IPS-15b (cell line): Measurements from ENCODE around the gene CNTNAP2.

Experiments
- H3K27me3 ChIP-seq: one replicate; pipeline ENCODE4 v1.6.1; 2013; ENCODE audit warnings: low read length; ENCODE audit not compliant: control insufficient read depth, insufficient read depth
- H3K36me3 ChIP-seq: one replicate; pipeline ENCODE4 v1.6.1; 2013; ENCODE audit warnings: low read length; ENCODE audit not compliant: control insufficient read depth, insufficient read depth
- H3K4me1 ChIP-seq: one replicate; pipeline ENCODE4 v1.6.1; 2013; ENCODE audit warnings: mild to moderate bottlenecking, low read length; ENCODE audit not compliant: control insufficient read depth, insufficient read depth
- H3K4me3 ChIP-seq: one replicate; pipeline ENCODE4 v1.5.1; 2013; ENCODE audit warnings: low read depth, low read length
- H3K9ac ChIP-seq: one replicate; pipeline ENCODE4 v1.6.1; 2013; ENCODE audit warnings: low read depth, mild to moderate bottlenecking, low read length
- H3K9me3 ChIP-seq: one replicate; pipeline ENCODE4 v1.6.1; 2013; ENCODE audit warnings: mild to moderate bottlenecking, low read length; ENCODE audit not compliant: control insufficient read depth, insufficient read depth

CNTNAP2 gene

DNA sequence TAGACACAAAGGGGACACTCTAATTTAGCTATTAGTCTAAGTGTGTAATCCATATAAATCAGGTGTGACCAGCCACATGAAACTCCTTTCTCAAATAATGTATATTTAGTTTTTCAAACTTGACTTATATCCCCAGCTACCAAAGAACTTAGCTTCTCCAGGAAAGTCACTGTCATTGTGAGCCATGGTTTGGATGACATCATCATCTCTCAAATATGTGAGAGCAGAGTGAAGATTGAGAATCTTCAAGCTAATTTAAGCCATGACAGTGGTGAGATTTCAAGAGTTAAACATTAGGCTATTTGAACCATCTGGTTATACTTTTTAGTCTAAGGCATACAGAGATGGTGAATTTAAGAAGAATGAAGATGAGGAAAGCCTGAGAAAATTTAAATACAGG lies 1165.6 kb downstream of the CNTNAP2 start:
- Histone ChIP-seq H3K9ac (no peak overlapping the region), H3K9me3 (no peaks in the 10 kb centered on the region), H3K4me3 (no peak overlapping the region), H3K27me3 (no peaks in the 10 kb centered on the region), H3K4me1 (no peaks in the 10 kb centered on the region), H3K36me3 (no peaks in the 10 kb centered on the region)

DNA sequence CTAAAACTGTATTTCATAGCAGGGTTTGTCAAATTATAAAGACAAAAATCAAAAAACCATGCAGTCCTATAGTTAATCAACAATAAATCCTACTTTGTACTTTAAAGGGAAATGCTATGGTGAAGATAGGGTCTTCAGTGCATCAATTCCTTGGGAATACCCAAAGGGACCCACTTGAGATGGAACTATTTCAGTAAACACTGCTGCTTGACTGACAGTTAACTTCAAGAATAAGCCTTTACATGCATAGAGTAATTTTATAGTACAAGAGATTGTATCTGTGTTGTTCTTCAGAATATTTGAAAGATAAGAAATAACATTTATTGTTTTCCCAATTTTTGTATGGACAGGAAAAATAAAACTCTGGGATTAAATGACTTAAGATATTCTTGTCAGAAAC lies 1179.6 kb downstream of the CNTNAP2 start:
- H3K4me1 ChIP-seq: no peaks in the 10 kb centered on the region
- no peaks in the 10 kb centered on the region for H3K27me3 ChIP-seq
- no peaks in the 10 kb centered on the region for H3K9me3 ChIP-seq
- H3K9ac ChIP-seq: no peak overlapping the region
- H3K36me3 ChIP-seq: no peaks in the 10 kb centered on the region
- no peak overlapping the region for H3K4me3 ChIP-seq

DNA sequence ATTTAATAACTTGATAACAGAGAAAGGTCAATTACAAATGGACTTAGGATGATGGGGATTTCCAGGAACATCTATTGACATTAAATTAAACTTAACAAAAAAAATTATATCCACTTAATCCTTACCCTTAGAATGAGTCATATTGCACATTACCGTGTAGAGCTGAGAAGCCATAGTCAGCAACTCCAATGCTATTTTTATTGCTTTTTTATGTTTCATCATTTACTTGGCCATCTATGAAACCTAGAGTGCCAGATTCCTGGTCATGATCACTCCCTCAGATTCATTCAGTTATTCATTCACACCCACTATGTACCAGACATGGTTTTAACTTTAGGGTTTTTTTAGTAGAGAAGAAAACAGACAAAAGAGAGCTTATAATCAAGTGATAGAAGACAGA lies 1180.4 kb downstream of the CNTNAP2 start:
- H3K9me3 ChIP-seq: no peaks in the 10 kb centered on the region
- H3K27me3 ChIP-seq: no peaks in the 10 kb centered on the region
- H3K4me1 ChIP-seq: no peaks in the 10 kb centered on the region
- no peaks in the 10 kb centered on the region for H3K36me3 ChIP-seq
- no peak overlapping the region for H3K9ac ChIP-seq
- no peak overlapping the region for H3K4me3 ChIP-seq

GRCh38 chr7:147298611-147299043 lies 1182.0 kb downstream of the CNTNAP2 start:
- Histone ChIP-seq H3K4me1 (no peaks in the 10 kb centered on the region), H3K36me3 (no peaks in the 10 kb centered on the region), H3K27me3 (no peaks in the 10 kb centered on the region), H3K9me3 (no peaks in the 10 kb centered on the region), H3K4me3 (no peak overlapping the region), H3K9ac (no peak overlapping the region)

- no peak overlapping the region for H3K9ac ChIP-seq
- H3K4me3 ChIP-seq: no peak overlapping the region
- no peaks in the 10 kb centered on the region for H3K9me3 ChIP-seq
- H3K27me3 ChIP-seq: no peaks in the 10 kb centered on the region
- no peaks in the 10 kb centered on the region for H3K4me1 ChIP-seq
- H3K36me3 ChIP-seq: no peaks in the 10 kb centered on the region
These were observed 1183.7 kb downstream of the CNTNAP2 start for GRCh38 chr7:147300293-147300692.

- Histone ChIP-seq H3K9me3 (no peaks in the 10 kb centered on the region), H3K4me3 (no peak overlapping the region), H3K9ac (no peak overlapping the region), H3K4me1 (no peaks in the 10 kb centered on the region), H3K36me3 (no peaks in the 10 kb centered on the region), H3K27me3 (no peaks in the 10 kb centered on the region)
These were observed 1187.8 kb downstream of the CNTNAP2 start for GRCh38 chr7:147304376-147304775.

GRCh38 chr7:147305827-147306226 lies 1189.2 kb downstream of the CNTNAP2 start:
- no peak overlapping the region for H3K9ac ChIP-seq
- H3K9me3 ChIP-seq: no peaks in the 10 kb centered on the region
- no peaks in the 10 kb centered on the region for H3K36me3 ChIP-seq
- no peak overlapping the region for H3K4me3 ChIP-seq
- no peaks in the 10 kb centered on the region for H3K4me1 ChIP-seq
- H3K27me3 ChIP-seq: no peaks in the 10 kb centered on the region

DNA sequence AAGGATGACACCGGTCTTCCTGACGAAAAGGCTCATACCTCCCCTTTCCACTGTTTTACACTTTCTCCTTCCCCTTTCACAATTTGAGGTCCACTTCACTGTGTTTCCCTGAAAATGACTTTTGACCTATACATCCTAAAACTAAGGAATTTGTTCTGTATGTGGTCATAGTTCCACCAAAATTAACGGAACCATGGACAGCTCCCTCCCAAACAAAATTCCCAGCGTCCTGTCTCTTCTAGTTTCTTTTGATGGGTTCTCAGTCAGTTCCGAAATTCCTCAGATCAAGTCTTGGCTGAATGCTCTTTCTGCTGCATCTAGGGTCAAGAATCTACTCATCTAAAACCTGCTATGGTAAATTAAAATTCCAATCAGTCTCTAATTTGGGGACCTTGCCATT lies 1191.9 kb downstream of the CNTNAP2 start:
- H3K4me1 ChIP-seq: no peaks in the 10 kb centered on the region
- H3K9ac ChIP-seq: no peak overlapping the region
- H3K36me3 ChIP-seq: no peaks in the 10 kb centered on the region
- H3K4me3 ChIP-seq: no peak overlapping the region
- H3K27me3 ChIP-seq: no peaks in the 10 kb centered on the region
- H3K9me3 ChIP-seq: no peaks in the 10 kb centered on the region

GRCh38 chr7:147311336-147311735 lies 1194.7 kb downstream of the CNTNAP2 start:
- H3K36me3 ChIP-seq: no peaks in the 10 kb centered on the region
- H3K27me3 ChIP-seq: no peaks in the 10 kb centered on the region
- no peak overlapping the region for H3K4me3 ChIP-seq
- no peaks in the 10 kb centered on the region for H3K9me3 ChIP-seq
- H3K9ac ChIP-seq: no peak overlapping the region
- H3K4me1 ChIP-seq: no peaks in the 10 kb centered on the region

GRCh38 chr7:147321504-147321903 lies 1204.9 kb downstream of the CNTNAP2 start:
- no peak overlapping the region for H3K9ac ChIP-seq
- H3K36me3 ChIP-seq: no peaks in the 10 kb centered on the region
- H3K4me3 ChIP-seq: no peak overlapping the region
- H3K4me1 ChIP-seq: no peaks in the 10 kb centered on the region
- H3K9me3 ChIP-seq: no peaks in the 10 kb centered on the region
- H3K27me3 ChIP-seq: no peaks in the 10 kb centered on the region

DNA sequence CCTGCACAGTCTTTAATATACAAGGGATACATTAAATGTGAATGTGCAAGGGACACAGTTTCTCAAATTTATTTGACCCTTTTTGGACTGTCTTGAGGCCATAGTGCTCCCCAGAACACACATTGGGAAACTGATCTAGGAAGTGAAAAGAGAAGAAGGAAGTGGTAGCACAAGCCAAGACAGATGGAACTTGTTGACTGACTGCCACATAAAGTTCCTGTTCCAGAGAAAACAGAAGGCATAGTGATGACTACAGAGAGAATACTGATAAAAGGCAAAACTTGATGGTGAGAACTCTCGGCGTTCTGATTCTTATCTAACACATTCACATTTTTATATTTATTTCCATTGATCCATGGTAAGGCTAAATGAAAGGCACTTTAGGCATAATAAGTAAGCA lies 1216.4 kb downstream of the CNTNAP2 start:
- Histone ChIP-seq H3K9me3 (no peaks in the 10 kb centered on the region), H3K4me1 (no peaks in the 10 kb centered on the region), H3K4me3 (no peak overlapping the region), H3K9ac (no peak overlapping the region), H3K36me3 (no peaks in the 10 kb centered on the region), H3K27me3 (no peaks in the 10 kb centered on the region)

GRCh38 chr7:147363101-147363500 lies 1246.5 kb downstream of the CNTNAP2 start:
- no peaks in the 10 kb centered on the region for H3K36me3 ChIP-seq
- H3K4me3 ChIP-seq: no peak overlapping the region
- no peak overlapping the region for H3K9ac ChIP-seq
- H3K4me1 ChIP-seq: no peaks in the 10 kb centered on the region
- H3K9me3 ChIP-seq: no peaks in the 10 kb centered on the region
- no peaks in the 10 kb centered on the region for H3K27me3 ChIP-seq

DNA sequence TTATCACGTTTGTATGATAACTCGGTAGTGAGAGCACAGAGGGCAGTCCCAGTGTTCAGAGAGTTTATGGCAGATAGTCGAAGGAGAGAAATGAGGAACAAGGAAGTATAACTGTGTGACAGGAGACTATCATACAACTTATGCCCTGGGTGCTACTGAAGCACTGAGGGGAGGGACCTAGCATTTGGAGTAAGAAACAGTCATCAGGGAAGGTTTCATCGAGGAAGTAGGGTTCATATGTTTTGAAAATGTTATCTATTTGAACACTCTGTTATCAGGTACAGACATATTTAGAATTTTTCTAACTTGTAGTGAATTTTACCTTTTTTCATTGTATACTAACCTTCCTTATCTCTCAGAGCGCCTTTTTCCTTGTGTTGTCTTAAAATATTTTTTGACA lies 1259.6 kb downstream of the CNTNAP2 start:
- Histone ChIP-seq H3K27me3 (no peaks in the 10 kb centered on the region), H3K9me3 (no peaks in the 10 kb centered on the region), H3K4me3 (no peak overlapping the region), H3K9ac (no peak overlapping the region), H3K36me3 (no peaks in the 10 kb centered on the region), H3K4me1 (no peaks in the 10 kb centered on the region)
